ENCODE data around the gene RABL6. TPM values are rescaled to one million over a fixed set of nuclear protein-coding genes. Genes with fewer than 3 reads are reported as not detected.

RABL6 gene
- total RNA-seq, 2 donors from 2014 or later, result 76.6 to 124 TPM

GRCh38 chr9:136771907-136772415 is 35.8 kb upstream of the RABL6 start:
- H3K27me3 ChIP-seq (replicated peaks; ENCODE audit: insufficient read depth), result no peaks in the 10 kb centered on the region
- H3K4me1 ChIP-seq (replicated peaks), result no peaks in the 10 kb centered on the region
- H3K4me3 ChIP-seq, result no peak overlapping the region
- WGBS, result 63% methylated on average over 3 of the region's 3 CpGs
- no peak overlapping the region for H3K27ac ChIP-seq
- intact Hi-C loops (cut with DNase I), result no loop called here
- no peaks in the 10 kb centered on the region for H3K9me3 ChIP-seq
- no peaks in the 10 kb centered on the region for H3K36me3 ChIP-seq
- no peak for TF ChIP-seq POLR2AphosphoS5 (IDR thresholded peaks at IDR 0.05)
- no peak for TF ChIP-seq CTCF (IDR thresholded peaks at IDR 0.05)
- TF ChIP-seq POLR2A (IDR thresholded peaks at IDR 0.05), result no peak
- no peak for DNase-seq (ENCODE audit: low spot score)

- Histone ChIP-seq H3K4me1 (replicated peaks) (no peaks in the 10 kb centered on the region), H3K27ac (no peak overlapping the region), H3K4me3 (no peak overlapping the region), H3K36me3 (no peaks in the 10 kb centered on the region), H3K9me3 (no peaks in the 10 kb centered on the region), H3K27me3 (replicated peaks; ENCODE audit: insufficient read depth) (no peaks in the 10 kb centered on the region)
- no peak for DNase-seq (ENCODE audit: low spot score)
- TF ChIP-seq POLR2A (IDR thresholded peaks at IDR 0.05) (no peak), POLR2AphosphoS5 (IDR thresholded peaks at IDR 0.05) (no peak), CTCF (IDR thresholded peaks at IDR 0.05) (no peak)
- 100% methylated on average over 2 of the region's 7 CpGs for WGBS
- intact Hi-C loops (cut with DNase I), result no loop called here
Measured at GRCh38 chr9:136773386-136774044, 34.2 kb upstream of the RABL6 start.

GRCh38 chr9:136774416-136775045 is 33.2 kb upstream of the RABL6 start:
- Histone ChIP-seq H3K4me3 (no peak overlapping the region), H3K27ac (no peak overlapping the region), H3K27me3 (replicated peaks; ENCODE audit: insufficient read depth) (no peaks in the 10 kb centered on the region), H3K36me3 (no peaks in the 10 kb centered on the region), H3K4me1 (replicated peaks) (no peaks in the 10 kb centered on the region), H3K9me3 (no peaks in the 10 kb centered on the region)
- intact Hi-C loops (cut with DNase I), result no loop called here
- DNase-seq (ENCODE audit: low spot score), result no peak
- no peak for TF ChIP-seq POLR2AphosphoS5 (IDR thresholded peaks at IDR 0.05)
- no peak for TF ChIP-seq POLR2A (IDR thresholded peaks at IDR 0.05)
- no peak for TF ChIP-seq CTCF (IDR thresholded peaks at IDR 0.05)
- 79% methylated on average over 8 of the region's 12 CpGs for WGBS

GRCh38 chr9:136775191-136775590 is 32.6 kb upstream of the RABL6 start:
- Histone ChIP-seq H3K27me3 (replicated peaks; ENCODE audit: insufficient read depth) (no peaks in the 10 kb centered on the region), H3K36me3 (no peaks in the 10 kb centered on the region), H3K4me1 (replicated peaks) (no peaks in the 10 kb centered on the region), H3K9me3 (no peaks in the 10 kb centered on the region), H3K27ac (no peak overlapping the region), H3K4me3 (no peak overlapping the region)
- intact Hi-C loops (cut with DNase I), result no loop called here
- WGBS, result 83% methylated on average over 6 of the region's 6 CpGs
- DNase-seq (ENCODE audit: low spot score), result no peak
- no peak for TF ChIP-seq POLR2A (IDR thresholded peaks at IDR 0.05)
- no peak for TF ChIP-seq CTCF (IDR thresholded peaks at IDR 0.05)
- no peak for TF ChIP-seq POLR2AphosphoS5 (IDR thresholded peaks at IDR 0.05)

GRCh38 chr9:136776947-136777346 is 30.8 kb upstream of the RABL6 start:
- H3K27me3 ChIP-seq (replicated peaks; ENCODE audit: insufficient read depth), result no peaks in the 10 kb centered on the region
- no peak overlapping the region for H3K4me3 ChIP-seq
- H3K4me1 ChIP-seq (replicated peaks), result no peaks in the 10 kb centered on the region
- no peaks in the 10 kb centered on the region for H3K9me3 ChIP-seq
- WGBS, result 58% methylated on average over 7 of the region's 7 CpGs
- H3K27ac ChIP-seq, result no peak overlapping the region
- TF ChIP-seq CTCF (IDR thresholded peaks at IDR 0.05), result no peak
- no peak for TF ChIP-seq POLR2A (IDR thresholded peaks at IDR 0.05)
- TF ChIP-seq POLR2AphosphoS5 (IDR thresholded peaks at IDR 0.05), result no peak
- intact Hi-C loops (cut with DNase I), result no loop called here
- DNase-seq (ENCODE audit: low spot score), result no peak
- no peaks in the 10 kb centered on the region for H3K36me3 ChIP-seq
